ENCODE data around the gene IL1RAPL2.

GRCh38 chrX:105458846-105459245, 892.8 kb downstream of the IL1RAPL2 start:
- TF ChIP-seq POLR2A (IDR thresholded peaks at IDR 0.05; ENCODE audit: low read depth, low read length) (no peak), CTCF (conservative IDR thresholded peaks at IDR 0.05; ENCODE audit: low read depth, low read length) (no peak), MAFK (IDR thresholded peaks at IDR 0.05; ENCODE audit: low read depth, low read length) (no peak), CHD1 (IDR thresholded peaks at IDR 0.05; ENCODE audit: low read depth, low read length) (no peak), RAD21 (IDR thresholded peaks at IDR 0.05; ENCODE audit: low read length) (no peak)
